GM23338 (cell line): ENCODE results near the gene ZNF106. TPM values are rescaled to one million over a fixed set of nuclear protein-coding genes. Genes with fewer than 3 reads are reported as not detected.
A peak's percentile ranks its signal among the peaks of the same experiment; 100 is the strongest.

Experiments used
- ATAC-seq: fragments of 200-7000 bp; cut with Tn5 transposase; 3 replicates; pipeline ENCODE4 v1.9.1; 2020
- DNase-seq: peaks from one replicate; pipeline ENCODE4 v3.0.0-alpha.2; 2015; ENCODE audit warnings: low spot score
- H2AFZ ChIP-seq: fragments of 200-600 bp; sonication (generic); 2 replicates; pipeline ENCODE4 v1.8.0; 2016; ENCODE audit warnings: antibody characterized with exemption, mild to moderate bottlenecking, moderate library complexity
- H3F3A ChIP-seq: fragments of 200-600 bp; sonication (generic); replicated peaks from 2 replicates; pipeline ENCODE4 v1.8.0; 2017; ENCODE audit warnings: antibody characterized with exemption, mixed run types, low read depth
- H3K27ac ChIP-seq: fragments of 200-600 bp; sonication (generic); 2 replicates; pipeline ENCODE4 v1.6.1; 2016; ENCODE audit warnings: low read depth
- H3K27me3 ChIP-seq: fragments of 200-600 bp; sonication (generic); 2 replicates; pipeline ENCODE4 v1.8.0; 2016; ENCODE audit warnings: mild to moderate bottlenecking, mixed run types, moderate library complexity; ENCODE audit not compliant: insufficient read depth
- H3K36me3 ChIP-seq: fragments of 200-600 bp; sonication (generic); 2 replicates; pipeline ENCODE4 v1.8.0; 2016; ENCODE audit warnings: mild to moderate bottlenecking; ENCODE audit not compliant: insufficient read depth
- H3K4me1 ChIP-seq: fragments of 200-600 bp; sonication (generic); 2 replicates; pipeline ENCODE4 v1.8.0; 2016; ENCODE audit warnings: mild to moderate bottlenecking, moderate library complexity; ENCODE audit not compliant: insufficient read depth
- H3K4me2 ChIP-seq: fragments of 200-600 bp; sonication (generic); 2 replicates; pipeline ENCODE4 v1.7.1; 2017; ENCODE audit warnings: mixed run types
- H3K4me3 ChIP-seq: fragments of 200-600 bp; sonication (generic); 2 replicates; pipeline ENCODE4 v1.6.1; 2016; ENCODE audit warnings: mixed run types
- H3K79me2 ChIP-seq: fragments of 200-600 bp; sonication (generic); replicated peaks from 2 replicates; pipeline ENCODE4 v1.8.0; 2017; ENCODE audit warnings: mild to moderate bottlenecking; ENCODE audit not compliant: insufficient read depth
- H3K9me2 ChIP-seq: fragments of 200-600 bp; sonication (generic); 2 replicates; pipeline ENCODE4 v1.8.0; 2017; ENCODE audit not compliant: insufficient read depth
- H4K20me1 ChIP-seq: fragments of 200-600 bp; sonication (generic); replicated peaks from 2 replicates; pipeline ENCODE4 v1.8.0; 2017; ENCODE audit warnings: mild to moderate bottlenecking; ENCODE audit not compliant: insufficient read depth
- H3K27ac Mint-ChIP-seq: 2 replicates; pipeline ENCODE4 v1.8.0; 2020; ENCODE audit warnings: inconsistent platforms, mild to moderate bottlenecking, moderate library complexity, mixed read lengths
- H3K27me3 Mint-ChIP-seq: 3 replicates; pipeline ENCODE4 v1.8.0; 2022; ENCODE audit warnings: low read depth, mild to moderate bottlenecking, moderate library complexity, mixed read lengths, inconsistent platforms; ENCODE audit not compliant: insufficient read depth, poor library complexity
- H3K36me3 Mint-ChIP-seq: 3 replicates; pipeline ENCODE4 v1.8.0; 2021; ENCODE audit warnings: low read depth, mild to moderate bottlenecking, inconsistent platforms, moderate library complexity, mixed read lengths
- H3K4me1 Mint-ChIP-seq: 3 replicates; pipeline ENCODE4 v1.8.0; 2020; ENCODE audit warnings: mild to moderate bottlenecking, inconsistent platforms, mixed read lengths
- H3K4me3 Mint-ChIP-seq: 3 replicates; pipeline ENCODE4 v1.8.0; 2021; ENCODE audit warnings: moderate library complexity, mild to moderate bottlenecking, inconsistent platforms, mixed read lengths
- H3K9me3 Mint-ChIP-seq: 3 replicates; pipeline ENCODE4 v1.8.0; 2020; ENCODE audit warnings: moderate library complexity, mild to moderate bottlenecking, inconsistent platforms, mixed read lengths
- CREB1 ChIP-seq: fragments of 250-450 bp; sonication (Bioruptor Pico); IDR thresholded peaks from 2 replicates; pipeline ENCODE4 v1.5.0; 2020; ENCODE audit warnings: low read depth, mild to moderate bottlenecking, moderate library complexity
- NANOG ChIP-seq: IDR thresholded peaks from 2 replicates; pipeline ENCODE4 v1.6.1; 2016; ENCODE audit warnings: antibody characterized with exemption, borderline replicate concordance
- POLR2AphosphoS5 ChIP-seq: IDR thresholded peaks from 2 replicates; pipeline ENCODE4 v1.6.1; 2016; ENCODE audit warnings: antibody characterized with exemption, low read depth
- REST ChIP-seq: IDR thresholded peaks from one replicate; pipeline ENCODE4 v1.6.1; 2018; ENCODE audit warnings: antibody characterized with exemption; ENCODE audit not compliant: unreplicated experiment
- STAT1 ChIP-seq: IDR thresholded peaks from one replicate; pipeline ENCODE4 v1.6.1; 2016; ENCODE audit warnings: antibody characterized with exemption; ENCODE audit not compliant: unreplicated experiment
- ZNF114 ChIP-seq: fragments of 250-450 bp; sonication (Bioruptor Pico); IDR thresholded peaks from 2 replicates; pipeline ENCODE4 v1.5.0; 2020; ENCODE audit warnings: mild to moderate bottlenecking, moderate library complexity
- ZNF462 ChIP-seq: fragments of 250-450 bp; sonication (Bioruptor Pico); IDR thresholded peaks from 2 replicates; pipeline ENCODE4 v1.5.0; 2020; ENCODE audit warnings: mild to moderate bottlenecking, moderate library complexity
- polyA plus RNA-seq: library from polyadenylated mRNA; unstranded; fragments of >200 nt; fragmentation: Nextera tagmentation; extraction: Ambion mirVana; gene quantifications from 2 replicates; pipeline ENCODE4 v1.2.1, GENCODE V29; 2016
- total RNA-seq: library from RNA; depleted of rRNA; stranded (reverse); fragments of >200 nt; shearing (Covaris generic); gene quantifications from 2 replicates; pipeline ENCODE4 v1.2.3, GENCODE V29; 2014

The ZNF106 gene
- total and polyA plus RNA-seq, 2 experiments from 2014 or later: 48.0 to 53.7 TPM

GRCh38 chr15:42387603-42388002, 103.3 kb downstream of the ZNF106 start (continued):
- no peak for TF ChIP-seq REST

GRCh38 chr15:42385980-42386700, 104.8 kb downstream of the ZNF106 start:
- Histone ChIP-seq H3K4me3 (no peak overlapping the region), H3K9me2 (peaks cover 9% of the 10 kb centered on the region; the same call in 1 of the 2 replicates), H4K20me1 (no peaks in the 10 kb centered on the region), H3K4me1 (peaks cover 15% of the 10 kb centered on the region), H3F3A (no peaks in the 10 kb centered on the region), H3K36me3 (no peaks in the 10 kb centered on the region), H2AFZ (peak overlapping the region; percentile 82), H3K79me2 (no peaks in the 10 kb centered on the region), H3K4me2 (no peak overlapping the region), H3K27ac (no peak overlapping the region), H3K27me3 (no peaks in the 10 kb centered on the region)
- Mint-ChIP-seq H3K4me3 (no peak overlapping the region), H3K27me3 (peaks cover 8% of the 10 kb centered on the region), H3K4me1 (peaks cover 22% of the 10 kb centered on the region), H3K27ac (no peak overlapping the region), H3K36me3 (no peaks in the 10 kb centered on the region), H3K9me3 (no peaks in the 10 kb centered on the region; the same call in 2 of the 3 replicates)
- DNase-seq (no peak), ATAC-seq (peak; percentile 36)
- TF ChIP-seq NANOG (no peak), STAT1 (no peak), POLR2AphosphoS5 (no peak), CREB1 (CRISPR knock-in tag) (no peak), ZNF462 (CRISPR knock-in tag) (no peak), ZNF114 (no peak)
